Activated CD4-positive, alpha-beta T cell treated with anti-CD3 and anti-CD28 coated beads, Interleukin-10, Interleukin-2, amounts not matched to agents 100 ng/mL and 50 ng/mL, durations not matched to agents 16 hours and 8 hours (primary cell): ENCODE measurements around the gene MPO.

Experiments
- DNase-seq: peaks from one replicate; pipeline ENCODE4 v3.0.0-alpha.2; 2020

The MPO gene

GRCh38 chr17:58262149-58262548 is 18.6 kb downstream of the MPO start:
- no peak for DNase-seq

GRCh38 chr17:58254803-58255202 is 25.9 kb downstream of the MPO start:
- DNase-seq, result no peak

GRCh38 chr17:58253082-58253481 is 27.7 kb downstream of the MPO start:
- no peak for DNase-seq

GRCh38 chr17:58252141-58252540 is 28.6 kb downstream of the MPO start:
- no peak for DNase-seq

GRCh38 chr17:58250344-58251011 is 30.3 kb downstream of the MPO start:
- no peak for DNase-seq

GRCh38 chr17:58249270-58250133 is 31.2 kb downstream of the MPO start:
- DNase-seq, result peak; percentile 79

GRCh38 chr17:58248955-58249269 is 31.8 kb downstream of the MPO start:
- no peak for DNase-seq

- DNase-seq, result no peak
Measured at GRCh38 chr17:58247511-58248363, 33.0 kb downstream of the MPO start.

GRCh38 chr17:58246781-58247180 is 34.0 kb downstream of the MPO start:
- no peak for DNase-seq

- no peak for DNase-seq
Measured at GRCh38 chr17:58246104-58246740, 34.5 kb downstream of the MPO start.

GRCh38 chr17:58245428-58246103 is 35.2 kb downstream of the MPO start:
- DNase-seq, result no peak

- no peak for DNase-seq
Measured at GRCh38 chr17:58244963-58245362, 35.8 kb downstream of the MPO start.

GRCh38 chr17:58242171-58242784 is 38.5 kb downstream of the MPO start:
- DNase-seq, result peak; percentile 77

GRCh38 chr17:58239987-58240386 is 40.7 kb downstream of the MPO start:
- no peak for DNase-seq

GRCh38 chr17:58238147-58238634 is 42.5 kb downstream of the MPO start, which contains the start of gene LPO:
Gene LPO, plus strand, starts transcription at chr17:58238584. Its CDS starts 4,396 bp downstream, at chr17:58242980.
- DNase-seq, result no peak

GRCh38 chr17:58236394-58236793 is 44.3 kb downstream of the MPO start:
- DNase-seq, result no peak

- DNase-seq, result no peak
Measured at GRCh38 chr17:58235821-58236220, 44.9 kb downstream of the MPO start.

- DNase-seq, result no peak
Measured at GRCh38 chr17:58234512-58234911, 46.2 kb downstream of the MPO start.

GRCh38 chr17:58233543-58233942 is 47.2 kb downstream of the MPO start:
- no peak for DNase-seq

- DNase-seq, result peak; percentile 34
Measured at GRCh38 chr17:58232707-58233156, 48.0 kb downstream of the MPO start.

- DNase-seq, result no peak
Measured at GRCh38 chr17:58231641-58232040, 49.1 kb downstream of the MPO start.

- no peak for DNase-seq
Measured at GRCh38 chr17:58229881-58230280, 50.9 kb downstream of the MPO start.
